Suprapubic skin (tissue), 3 donors: ENCODE measurements around the gene FBXW12.

ENCODE experiments used
- POLR2AphosphoS5 ChIP-seq, 3 donors: sonication (generic); formaldehyde crosslinking; IDR thresholded peaks; one replicate each; pipeline ENCODE4 v1.6.1; 2017; ENCODE audit warnings: antibody characterized with exemption in 3 of 3
- TF ChIP-seq, protein P1 (sequence below), 2 donors: fragments of 200-600 bp in 1 of 2; fragments of 450-650 bp in 1 of 2; sonication (generic) in 1 of 2; IDR thresholded peaks; one replicate each; pipeline ENCODE4 v1.5.1; 2016 to 2019; ENCODE audit warnings: antibody characterized with exemption in 2 of 2, mild to moderate bottlenecking in 1 of 2, moderate library complexity in 1 of 2

DNA sequence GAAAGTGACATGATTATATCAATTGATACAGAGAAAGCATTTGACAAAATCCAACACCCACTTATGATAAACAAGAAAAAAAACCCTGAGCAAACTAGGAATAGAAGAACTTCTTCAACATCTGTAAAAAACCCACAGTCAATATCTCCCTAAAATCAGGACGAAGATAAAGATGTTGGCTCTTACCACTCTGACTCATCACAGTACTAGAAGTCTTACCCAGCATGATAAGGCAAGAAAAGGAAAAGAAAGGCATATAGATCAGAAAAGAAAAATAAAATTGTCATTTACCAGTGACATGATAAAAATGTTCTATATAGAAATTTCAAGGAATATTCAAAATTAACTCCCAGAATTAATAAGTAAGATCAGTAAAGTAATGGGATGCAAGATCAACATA lies 7.2 kb upstream of the FBXW12 start:
- no peak for TF ChIP-seq POLR2AphosphoS5 (IDR thresholded peaks at IDR 0.05)
- TF ChIP-seq, protein P1, sequence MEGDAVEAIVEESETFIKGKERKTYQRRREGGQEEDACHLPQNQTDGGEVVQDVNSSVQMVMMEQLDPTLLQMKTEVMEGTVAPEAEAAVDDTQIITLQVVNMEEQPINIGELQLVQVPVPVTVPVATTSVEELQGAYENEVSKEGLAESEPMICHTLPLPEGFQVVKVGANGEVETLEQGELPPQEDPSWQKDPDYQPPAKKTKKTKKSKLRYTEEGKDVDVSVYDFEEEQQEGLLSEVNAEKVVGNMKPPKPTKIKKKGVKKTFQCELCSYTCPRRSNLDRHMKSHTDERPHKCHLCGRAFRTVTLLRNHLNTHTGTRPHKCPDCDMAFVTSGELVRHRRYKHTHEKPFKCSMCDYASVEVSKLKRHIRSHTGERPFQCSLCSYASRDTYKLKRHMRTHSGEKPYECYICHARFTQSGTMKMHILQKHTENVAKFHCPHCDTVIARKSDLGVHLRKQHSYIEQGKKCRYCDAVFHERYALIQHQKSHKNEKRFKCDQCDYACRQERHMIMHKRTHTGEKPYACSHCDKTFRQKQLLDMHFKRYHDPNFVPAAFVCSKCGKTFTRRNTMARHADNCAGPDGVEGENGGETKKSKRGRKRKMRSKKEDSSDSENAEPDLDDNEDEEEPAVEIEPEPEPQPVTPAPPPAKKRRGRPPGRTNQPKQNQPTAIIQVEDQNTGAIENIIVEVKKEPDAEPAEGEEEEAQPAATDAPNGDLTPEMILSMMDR (IDR thresholded peaks at IDR 0.05), result no peak
